Astrocyte of the spinal cord (primary cell): ENCODE measurements around the gene C20orf144.

Source experiments
- DNase-seq: peaks from one replicate; pipeline ENCODE4 v3.0.0; 2011; ENCODE audit warnings: low read depth, low spot score
- H3K4me3 ChIP-seq: 2 replicates; pipeline ENCODE4 v1.5.1; 2011; ENCODE audit warnings: low read depth, mild to moderate bottlenecking, low read length, moderate library complexity
- CTCF ChIP-seq: IDR thresholded peaks from 2 replicates; pipeline ENCODE4 v1.5.1; 2012; ENCODE audit warnings: low read depth, mild to moderate bottlenecking, low read length, inconsistent platforms
- in situ Hi-C: cut with HindIII; loops from 2 replicates; pipeline ENCODE4 v1.10.0; 2017; ENCODE audit warnings: low sequenced_read_pairs

The C20orf144 gene

GRCh38 chr20:33703498-33704137 is 41.5 kb downstream of the C20orf144 start:
- in situ Hi-C loops, result no loop called here

GRCh38 chr20:33704197-33704924 is 42.2 kb downstream of the C20orf144 start:
- DNase-seq, result no peak
- TF ChIP-seq CTCF, result no peak
- H3K4me3 ChIP-seq, result no peak overlapping the region
- in situ Hi-C loops, result no loop called here

More at GRCh38 chr20:33703498-33704137, 41.5 kb downstream of the C20orf144 start:
- no peak for DNase-seq
- no peak for TF ChIP-seq CTCF
- H3K4me3 ChIP-seq, result no peak overlapping the region

GRCh38 chr20:33707668-33708067 is 45.5 kb downstream of the C20orf144 start:
- no peak overlapping the region for H3K4me3 ChIP-seq
- DNase-seq, result no peak
- in situ Hi-C loops, result no loop called here
- TF ChIP-seq CTCF, result no peak

- DNase-seq, result no peak
- no peak for TF ChIP-seq CTCF
- no peak overlapping the region for H3K4me3 ChIP-seq
- in situ Hi-C loops, result no loop called here
Measured at GRCh38 chr20:33709398-33709797, 47.3 kb downstream of the C20orf144 start.

GRCh38 chr20:33709905-33710541 is 47.9 kb downstream of the C20orf144 start:
- H3K4me3 ChIP-seq, result no peak overlapping the region
- TF ChIP-seq CTCF, result no peak
- DNase-seq, result no peak
- in situ Hi-C loops, result no loop called here

GRCh38 chr20:33710681-33711445 is 48.7 kb downstream of the C20orf144 start:
- no peak overlapping the region for H3K4me3 ChIP-seq
- in situ Hi-C loops, result no loop called here
- no peak for DNase-seq
- TF ChIP-seq CTCF, result no peak
